HG02840 (cell line): ENCODE data around the gene ZNRF1.
A peak's percentile ranks its signal among the peaks of the same experiment; 100 is the strongest.
"Not testable (repeated sequence)": the region's sequence is repeated elsewhere in the genome, so short reads cannot be mapped to it uniquely, and the experiment has no call there.

ENCODE experiments used
- ATAC-seq: cut with Tn5 transposase; IDR thresholded peaks from one replicate; pipeline ENCODE4 v1.9.1; 2021; ENCODE audit warnings: mild to moderate bottlenecking, moderate library complexity, moderate number of reproducible peaks; ENCODE audit not compliant: unreplicated experiment, low FRiP score

The ZNRF1 gene

GRCh38 chr16:75025761-75026160 lies 26.9 kb downstream of the ZNRF1 start:
- no peak for ATAC-seq

GRCh38 chr16:75026239-75026891 lies 27.5 kb downstream of the ZNRF1 start:
- ATAC-seq, result not testable (repeated sequence)

- ATAC-seq, result no peak
These were observed 28.1 kb downstream of the ZNRF1 start for GRCh38 chr16:75026892-75027391.

- ATAC-seq, result no peak
These were observed 28.9 kb downstream of the ZNRF1 start for GRCh38 chr16:75027520-75028300.

- no peak for ATAC-seq
These were observed 29.8 kb downstream of the ZNRF1 start for GRCh38 chr16:75028544-75029135.

GRCh38 chr16:75029854-75030253 lies 31.0 kb downstream of the ZNRF1 start:
- no peak for ATAC-seq

GRCh38 chr16:75032655-75033054 lies 33.8 kb downstream of the ZNRF1 start:
- no peak for ATAC-seq

GRCh38 chr16:75035410-75035968 lies 36.7 kb downstream of the ZNRF1 start:
- no peak for ATAC-seq

GRCh38 chr16:75038036-75038858 lies 39.4 kb downstream of the ZNRF1 start:
- ATAC-seq, result no peak

- ATAC-seq, result no peak
These were observed 41.1 kb downstream of the ZNRF1 start for GRCh38 chr16:75039941-75040340.

GRCh38 chr16:75042426-75043174 lies 43.8 kb downstream of the ZNRF1 start:
- ATAC-seq, result peak; percentile 17

GRCh38 chr16:75043175-75043895 lies 44.5 kb downstream of the ZNRF1 start:
- ATAC-seq, result peak; percentile 79

- no peak for ATAC-seq
These were observed 46.1 kb downstream of the ZNRF1 start for GRCh38 chr16:75044800-75045361.

- no peak for ATAC-seq
These were observed 46.6 kb downstream of the ZNRF1 start for GRCh38 chr16:75045424-75045823.

GRCh38 chr16:75048054-75048453 lies 49.2 kb downstream of the ZNRF1 start:
- no peak for ATAC-seq

- ATAC-seq, result no peak
These were observed 49.7 kb downstream of the ZNRF1 start for GRCh38 chr16:75048530-75048929.

GRCh38 chr16:75052481-75053202 lies 53.8 kb downstream of the ZNRF1 start:
- no peak for ATAC-seq
